Esophagus (tissue), 2 donors: ENCODE data around the gene BEST4. TPM values are rescaled to one million over a fixed set of nuclear protein-coding genes. Genes with fewer than 3 reads are reported as not detected.
"Not testable (repeated sequence)": the region's sequence is repeated elsewhere in the genome, so short reads cannot be mapped to it uniquely, and the experiment has no call there.

Experiments used
- H3K27ac ChIP-seq, 2 donors: one replicate each; pipeline ENCODE4 v1.5.1; 2013; ENCODE audit warnings: low read depth in 2 of 2, mild to moderate bottlenecking in 2 of 2, inconsistent platforms in 1 of 2, low read length in 1 of 2, moderate library complexity in 1 of 2
- H3K27me3 ChIP-seq, 2 donors: one replicate each; pipeline ENCODE4 v1.6.1; 2013; ENCODE audit warnings: low read length in 2 of 2, control low read depth in 1 of 2, mild to moderate bottlenecking in 1 of 2; ENCODE audit not compliant: insufficient read depth in 2 of 2, control insufficient read depth in 1 of 2
- H3K36me3 ChIP-seq, 2 donors: one replicate each; pipeline ENCODE4 v1.6.1; 2013; ENCODE audit warnings: low read length in 1 of 2; ENCODE audit not compliant: control insufficient read depth in 2 of 2, insufficient read depth in 2 of 2
- H3K4me1 ChIP-seq, 2 donors: one replicate each; pipeline ENCODE4 v1.6.1; 2013; ENCODE audit warnings: low read length in 1 of 2; ENCODE audit not compliant: control insufficient read depth in 2 of 2, insufficient read depth in 2 of 2
- H3K4me3 ChIP-seq, 2 donors: one replicate each; pipeline ENCODE4 v1.5.1; 2013; ENCODE audit warnings: low read length in 2 of 2, mild to moderate bottlenecking in 2 of 2, low read depth in 1 of 2, moderate library complexity in 1 of 2
- H3K9me3 ChIP-seq, 2 donors: one replicate each; pipeline ENCODE4 v1.6.1; 2013; ENCODE audit warnings: mild to moderate bottlenecking in 2 of 2, low read depth in 1 of 2, low read length in 1 of 2, moderate library complexity in 1 of 2; ENCODE audit not compliant: control insufficient read depth in 2 of 2, insufficient read depth in 1 of 2
- WGBS, 2 donors: extraction: QIAGEN DNeasy Blood & Tissue Kit; methylation state at CpG; one replicate each; pipeline ENCODE4 v1.1.7; 2013; 5-methylcytosine and 5-hydroxymethylcytosine counted together
- polyA plus RNA-seq, 2 donors: library from polyadenylated mRNA; stranded (reverse); fragments of 200-250 nt; gene quantifications; one replicate each; pipeline ENCODE4 v1.2.3, GENCODE V29; 2013
- donor health status: healthy with polysubstance abuse.
- donor health status: Bipolar disorder and iron deficiency.

Gene BEST4
- polyA plus RNA-seq, 2 donors = 0.11 to 0.26 TPM

DNA sequence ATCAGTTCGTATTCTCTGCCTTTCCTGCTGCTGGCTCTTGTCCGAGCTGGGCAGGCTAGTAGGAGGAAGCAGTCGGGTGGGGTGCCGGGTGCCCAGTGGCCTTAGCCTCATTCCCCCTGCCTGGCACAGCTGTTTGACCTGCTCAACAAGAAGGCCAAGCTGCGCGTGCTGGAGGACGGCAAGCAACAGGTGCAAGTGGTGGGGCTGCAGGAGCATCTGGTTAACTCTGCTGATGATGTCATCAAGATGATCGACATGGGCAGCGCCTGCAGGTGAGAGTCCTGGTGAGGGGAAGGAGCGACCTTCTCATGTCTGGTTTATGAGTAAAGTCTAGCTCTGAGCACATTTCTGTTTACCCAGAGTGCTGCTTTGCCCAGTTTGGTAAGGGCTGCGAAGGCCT lies 28.9 kb downstream of the BEST4 start:
- peaks cover 2 to 3% of the 10 kb centered on the region in 2 donors for H3K36me3 ChIP-seq
- no peak overlapping the region for H3K27ac ChIP-seq
- H3K4me3 ChIP-seq = no peak overlapping the region
- H3K9me3 ChIP-seq = no peaks in the 10 kb centered on the region
- H3K4me1 ChIP-seq = no peaks in the 10 kb centered on the region
- 90 to 91% methylated on average over 11 of the region's 11 CpGs for WGBS, 2 donors
- no peaks in the 10 kb centered on the region for H3K27me3 ChIP-seq

DNA sequence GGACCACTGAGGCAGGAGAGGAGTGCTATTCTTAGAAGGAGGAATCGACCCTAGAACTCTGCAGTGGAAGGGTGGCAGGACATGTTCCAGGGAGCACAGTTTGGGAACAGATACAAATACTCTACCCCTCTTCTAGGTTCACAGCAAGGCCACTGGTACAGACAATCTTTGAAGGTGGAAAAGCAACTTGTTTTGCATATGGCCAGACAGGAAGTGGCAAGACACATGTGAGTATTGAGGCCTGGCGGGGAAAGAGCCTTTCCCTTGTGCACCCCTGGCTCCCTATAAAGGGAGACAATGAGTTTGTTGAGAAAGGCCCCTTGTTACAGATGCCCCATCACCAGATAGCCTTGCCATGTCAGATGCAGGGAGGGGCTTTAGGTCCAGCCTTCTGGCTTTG lies 30.6 kb downstream of the BEST4 start:
- Histone ChIP-seq H3K36me3 (peaks cover under 1 to 9% of the 10 kb centered on the region in 2 donors), H3K27me3 (no peaks in the 10 kb centered on the region), H3K4me3 (no peak overlapping the region), H3K27ac (no peak overlapping the region), H3K9me3 (no peaks in the 10 kb centered on the region), H3K4me1 (no peaks in the 10 kb centered on the region)
- WGBS, 2 donors = 93 to 95% methylated on average over 2 of the region's 2 CpGs

DNA sequence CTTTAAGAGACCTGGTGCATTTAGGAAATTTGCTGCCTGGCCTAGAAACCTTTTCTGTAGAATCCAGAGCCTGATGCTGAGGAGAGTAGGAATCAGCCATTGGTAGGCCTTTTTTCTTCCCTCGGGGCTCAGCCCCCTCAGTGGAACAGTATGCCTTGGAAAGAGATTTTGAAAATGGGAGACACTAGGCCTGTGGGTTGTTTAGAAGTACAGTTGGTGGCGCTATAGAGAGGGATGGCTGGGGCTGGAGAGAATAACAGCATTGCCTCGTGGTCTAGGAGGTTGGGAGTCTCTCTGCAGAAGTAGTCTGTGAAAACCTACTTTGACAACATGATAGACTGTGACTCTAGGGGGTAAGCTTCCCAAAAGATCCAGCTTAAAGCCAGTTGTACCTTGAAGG lies 40.1 kb downstream of the BEST4 start:
- Histone ChIP-seq H3K9me3 (no peaks in the 10 kb centered on the region), H3K27ac (no peak overlapping the region), H3K27me3 (no peaks in the 10 kb centered on the region), H3K4me1 (no peaks in the 10 kb centered on the region), H3K36me3 (peaks cover 0 to 4% of the 10 kb centered on the region in 2 donors), H3K4me3 (no peak overlapping the region)
- WGBS, 2 donors = 91% methylated on average over 3 of the region's 3 CpGs

DNA sequence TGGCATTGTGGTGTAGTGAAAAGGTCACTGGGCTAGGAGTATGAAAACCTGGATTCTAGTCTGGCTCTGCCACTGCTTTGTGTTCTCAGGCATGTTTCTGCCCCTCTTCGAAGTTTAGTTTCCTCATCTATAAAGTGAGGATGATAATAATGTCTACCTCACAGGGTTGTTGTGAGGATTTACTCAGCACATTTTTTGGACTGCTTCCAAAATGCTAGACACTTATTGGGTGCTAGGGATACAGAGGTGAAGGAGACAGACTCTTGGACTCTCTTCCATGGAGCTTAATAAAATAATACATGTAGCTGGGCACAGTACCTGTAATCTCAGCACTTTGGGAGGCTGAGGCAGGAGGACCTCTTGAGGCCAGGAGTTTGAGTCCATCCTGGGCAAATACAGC lies 44.8 kb downstream of the BEST4 start:
- 86 to 88% methylated on average over 1 of the region's 1 CpG for WGBS, 2 donors
- Histone ChIP-seq H3K27ac (no peak overlapping the region), H3K27me3 (no peaks in the 10 kb centered on the region), H3K4me3 (no peak overlapping the region), H3K9me3 (no peaks in the 10 kb centered on the region), H3K4me1 (no peaks in the 10 kb centered on the region), H3K36me3 (no peaks in the 10 kb centered on the region)

DNA sequence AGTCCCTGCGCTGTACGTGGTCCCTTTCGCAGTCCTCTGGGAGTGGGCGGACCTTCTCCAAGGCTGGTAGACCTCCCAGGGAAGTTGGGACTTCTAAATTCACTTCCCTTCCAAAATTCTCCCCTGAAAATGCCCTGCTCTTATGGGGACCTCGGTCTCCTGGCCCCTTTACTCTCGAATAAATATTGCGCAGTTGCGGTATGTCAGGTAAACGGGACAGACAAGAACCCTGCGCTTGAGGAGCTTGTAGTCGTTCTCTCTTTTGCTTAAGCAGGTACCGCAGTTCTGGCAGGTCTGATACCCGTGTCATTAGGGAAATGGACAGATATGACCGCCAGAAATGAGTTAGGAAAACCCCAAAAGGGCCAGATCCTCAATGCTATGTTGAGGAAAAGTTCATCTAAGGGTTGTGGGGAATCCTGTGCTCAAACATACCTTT lies 47.8 kb downstream of the BEST4 start:
- Histone ChIP-seq H3K27ac (peak overlapping the region in 1 of 2 donors; percentile 73), H3K9me3 (no peaks in the 10 kb centered on the region), H3K4me1 (no peaks in the 10 kb centered on the region), H3K27me3 (no peaks in the 10 kb centered on the region), H3K36me3 (no peaks in the 10 kb centered on the region), H3K4me3 (peak overlapping the region; percentile 60 to 84)
- WGBS, 2 donors = 3 to 4% methylated on average over 14 of the region's 14 CpGs

DNA sequence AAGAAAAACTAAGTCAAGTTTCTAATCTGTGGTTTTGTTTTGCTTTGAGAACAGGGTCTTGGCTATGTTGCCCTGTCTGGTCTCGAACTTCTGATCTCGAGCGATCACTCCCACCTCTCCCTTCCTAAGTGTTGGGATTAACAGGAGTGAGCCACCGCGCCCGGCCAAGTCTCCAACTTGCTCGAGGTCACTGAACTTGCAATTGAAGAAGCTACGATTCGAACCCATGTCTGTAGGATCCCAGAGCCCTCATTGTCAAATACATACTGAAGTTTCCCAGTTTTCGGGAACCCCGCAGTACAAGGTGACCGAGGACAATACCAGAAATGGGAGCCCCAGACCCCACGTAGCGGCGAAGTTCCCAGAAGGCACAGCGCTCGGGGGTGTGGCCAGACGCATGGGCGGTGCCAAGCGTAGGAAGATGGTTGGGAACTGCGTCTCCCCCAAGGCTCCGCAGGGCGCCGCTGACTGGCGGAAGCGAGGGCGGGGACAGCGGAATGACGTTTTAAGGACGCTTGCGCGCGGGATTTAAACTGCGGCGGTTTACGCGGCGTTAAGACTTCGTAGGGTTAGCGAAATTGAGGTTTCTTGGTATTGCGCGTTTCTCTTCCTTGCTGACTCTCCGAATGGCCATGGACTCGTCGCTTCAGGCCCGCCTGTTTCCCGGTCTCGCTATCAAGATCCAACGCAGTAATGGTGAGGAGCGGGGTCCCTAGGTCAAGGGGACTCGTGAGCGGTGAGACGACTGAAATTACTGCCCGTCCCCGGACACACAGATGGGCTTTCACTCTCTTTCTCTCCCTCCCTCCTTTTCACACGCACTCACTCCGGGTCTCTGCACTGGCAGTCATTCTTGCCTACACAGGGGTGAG lies 48.4 kb downstream of the BEST4 start, which contains the start of gene KIF2C:
TSS of gene KIF2C (plus strand) at position 531 of the 872 bp plus-strand sequence. CDS start at position 627, 96 bp downstream.
- H3K27ac ChIP-seq = peak within 1 kb of the TSS; percentile 90 to 95
- H3K27me3 ChIP-seq = no peaks in the 10 kb centered on the region
- H3K9me3 ChIP-seq = no peaks in the 10 kb centered on the region
- no peaks in the 10 kb centered on the region for H3K36me3 ChIP-seq
- H3K4me3 ChIP-seq = peak within 1 kb of the TSS; percentile 60 to 84
- no peaks in the 10 kb centered on the region for H3K4me1 ChIP-seq
- WGBS, 2 donors = 0% methylated on average over 57 of the region's 57 CpGs

DNA sequence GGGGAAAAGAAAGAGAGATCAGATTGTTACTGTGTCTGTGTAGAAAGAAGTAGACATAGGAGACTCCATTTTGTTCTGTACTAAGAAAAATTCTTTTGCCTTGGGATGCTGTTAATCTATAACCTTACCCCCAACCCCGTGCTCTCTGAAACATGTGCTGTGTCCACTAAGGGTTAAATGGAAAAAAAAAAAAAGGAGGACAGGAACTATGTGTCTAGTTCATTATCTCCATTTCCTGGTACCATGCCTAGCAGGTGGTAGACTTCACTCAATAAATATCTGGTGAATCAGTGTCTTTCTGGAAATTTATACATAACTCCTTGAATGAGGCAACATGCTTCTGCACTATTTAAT lies 49.0 kb downstream of the BEST4 start:
- not testable (repeated sequence) for H3K36me3 ChIP-seq, H3K27me3 ChIP-seq, H3K4me1 ChIP-seq, H3K9me3 ChIP-seq
- Histone ChIP-seq H3K4me3 (peak overlapping the region in 1 of 2 donors; percentile 84), H3K27ac (peak overlapping the region; percentile 90 to 95)
- 55 to 90% methylated on average over 1 of the region's 1 CpG for WGBS, 2 donors

DNA sequence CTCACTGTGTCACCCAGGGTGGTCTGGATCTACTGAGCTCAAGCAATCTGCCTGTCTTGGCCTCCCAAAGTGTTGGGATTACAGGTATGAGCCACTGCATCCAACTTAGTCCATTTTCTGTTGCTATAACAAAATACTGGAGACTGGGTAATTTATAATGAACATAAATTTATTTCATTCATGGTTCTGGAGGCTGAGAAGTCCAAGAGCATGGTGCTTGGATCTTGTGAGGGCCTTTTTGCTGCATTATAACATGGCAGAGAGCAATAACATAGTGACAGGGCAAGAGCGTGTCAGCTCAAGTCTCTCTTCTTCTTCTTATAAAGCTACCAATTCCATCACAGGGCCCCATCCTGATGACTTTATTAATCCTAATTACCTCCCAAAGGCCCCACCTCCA lies 52.0 kb downstream of the BEST4 start:
- H3K9me3 ChIP-seq = no peaks in the 10 kb centered on the region
- WGBS, 2 donors = 95 to 100% methylated on average over 1 of the region's 1 CpG
- H3K4me3 ChIP-seq = no peak overlapping the region
- no peak overlapping the region for H3K27ac ChIP-seq
- no peaks in the 10 kb centered on the region for H3K36me3 ChIP-seq
- no peaks in the 10 kb centered on the region for H3K4me1 ChIP-seq
- H3K27me3 ChIP-seq = no peaks in the 10 kb centered on the region

DNA sequence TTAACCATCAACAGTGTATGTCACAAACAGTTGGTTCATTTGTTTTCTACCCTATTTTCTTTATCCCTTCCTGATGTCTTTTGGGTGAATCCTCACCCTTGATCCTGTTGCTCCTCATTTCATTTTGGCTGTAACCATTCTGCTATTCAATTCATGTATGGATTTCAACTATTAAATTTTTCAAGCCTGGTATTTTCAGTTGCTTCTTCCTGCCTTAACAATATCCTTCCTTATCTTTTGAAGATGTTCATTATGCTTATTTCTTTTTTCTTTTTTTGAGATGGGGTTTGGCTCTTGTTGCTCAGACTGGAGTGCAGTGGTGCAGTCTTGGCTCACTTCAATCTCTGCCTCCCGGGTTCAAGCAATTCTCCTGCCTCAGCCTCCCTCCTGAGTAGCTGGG lies 54.2 kb downstream of the BEST4 start:
- Histone ChIP-seq H3K36me3 (no peaks in the 10 kb centered on the region), H3K9me3 (no peaks in the 10 kb centered on the region), H3K27me3 (no peaks in the 10 kb centered on the region), H3K4me1 (no peaks in the 10 kb centered on the region), H3K4me3 (no peak overlapping the region), H3K27ac (no peak overlapping the region)
- 76 to 82% methylated on average over 1 of the region's 1 CpG for WGBS, 2 donors
